IMR-90 (cell line): ENCODE measurements around the gene CEP72. TPM values are rescaled to one million over a fixed set of nuclear protein-coding genes. Genes with fewer than 3 reads are reported as not detected.

Experiments
- ATAC-seq: fragments of 200-7000 bp; cut with Tn5 transposase; 2 replicates; pipeline ENCODE4 v1.9.1; 2020; ENCODE audit warnings: low read depth, mild to moderate bottlenecking, moderate library complexity
- BruUV-seq: library from RNA; stranded (reverse); fragments of 400-500 nt; replicated peaks from 2 replicates; lab custom pipeline; 2021; lab: Mats Ljungman, UMichigan
- CTCF ChIA-PET: fragments of 300-600 bp; formaldehyde crosslinking; extraction: SDS; loops from one replicate; lab custom pipeline; 2021; ENCODE audit warnings: antibody characterized with exemption; lab: Yijun Ruan, JAX
- POLR2A ChIA-PET: fragments of 300-600 bp; sonication (Branson Sonifier 250); formaldehyde crosslinking; loops from one replicate; lab custom pipeline; 2022; ENCODE audit warnings: antibody characterized with exemption; ENCODE audit not compliant: unreplicated experiment; lab: Charles Lee
- DNase-seq: peaks from one replicate; pipeline ENCODE4 v3.0.0; 2013
- H2AFZ ChIP-seq: replicated peaks from 2 replicates; pipeline ENCODE3; 2013; ENCODE audit warnings: low read length, mild to moderate bottlenecking; ENCODE audit not compliant: poor library complexity
- H2AK5ac ChIP-seq: 2 replicates; pipeline ENCODE4 v1.6.1; 2013; ENCODE audit warnings: low read depth, low read length, inconsistent platforms
- H2AK9ac ChIP-seq: replicated peaks from 2 replicates; pipeline ENCODE3; 2013; ENCODE audit warnings: mild to moderate bottlenecking, low read depth, low read length, moderate library complexity; ENCODE audit not compliant: poor library complexity
- H2BK120ac ChIP-seq: 2 replicates; pipeline ENCODE4 v1.6.1; 2013; ENCODE audit warnings: low read depth, low read length, inconsistent platforms
- H2BK15ac ChIP-seq: 3 replicates; pipeline ENCODE4 v1.6.1; 2013; ENCODE audit warnings: low read depth, low read length, inconsistent platforms
- H2BK20ac ChIP-seq: 2 replicates; pipeline ENCODE4 v1.6.1; 2013; ENCODE audit warnings: low read depth, mild to moderate bottlenecking, inconsistent platforms, low read length, moderate library complexity
- H2BK5ac ChIP-seq: 2 replicates; pipeline ENCODE4 v1.6.1; 2013; ENCODE audit warnings: mild to moderate bottlenecking, low read depth, low read length, inconsistent platforms; ENCODE audit not compliant: poor library complexity, severe bottlenecking
- H3K14ac ChIP-seq: replicated peaks from 2 replicates; pipeline ENCODE4 v1.6.1; 2013; ENCODE audit warnings: low read depth, low read length, inconsistent platforms
- H3K18ac ChIP-seq: 2 replicates; pipeline ENCODE4 v1.6.1; 2013; ENCODE audit warnings: low read depth, low read length, control low read depth
- H3K23ac ChIP-seq: 2 replicates; pipeline ENCODE4 v1.6.1; 2013; ENCODE audit warnings: low read depth, low read length, inconsistent platforms
- H3K27ac ChIP-seq: 2 replicates; pipeline ENCODE4 v1.5.1; 2013; ENCODE audit warnings: mild to moderate bottlenecking, control low read depth, low read length; ENCODE audit not compliant: insufficient read depth
- H3K27me3 ChIP-seq: 2 replicates; pipeline ENCODE4 v1.6.1; 2013; ENCODE audit warnings: low read length; ENCODE audit not compliant: control insufficient read depth, insufficient read depth
- H3K36me3 ChIP-seq: 2 replicates; pipeline ENCODE4 v1.6.1; 2013; ENCODE audit warnings: low read length, mixed read lengths; ENCODE audit not compliant: control insufficient read depth, insufficient read depth
- H3K4ac ChIP-seq: 2 replicates; pipeline ENCODE4 v1.6.1; 2013; ENCODE audit warnings: low read depth, low read length, inconsistent platforms
- H3K4me1 ChIP-seq: 2 replicates; pipeline ENCODE4 v1.6.1; 2013; ENCODE audit warnings: low read length, mixed read lengths; ENCODE audit not compliant: control insufficient read depth, insufficient read depth
- H3K4me2 ChIP-seq: 2 replicates; pipeline ENCODE4 v1.6.1; 2013; ENCODE audit warnings: low read depth, mild to moderate bottlenecking, control low read depth, low read length, moderate library complexity
- H3K4me3 ChIP-seq: 2 replicates; pipeline ENCODE4 v1.5.1; 2013; ENCODE audit warnings: low read depth, mild to moderate bottlenecking, control low read depth, low read length, moderate library complexity; ENCODE audit not compliant: insufficient read depth
- H3K56ac ChIP-seq: 2 replicates; pipeline ENCODE4 v1.6.1; 2013; ENCODE audit warnings: low read length, inconsistent platforms; ENCODE audit not compliant: insufficient read depth; ENCODE audit errors: extremely low read depth
- H3K79me1 ChIP-seq, 2 experiments: 2 replicates each; pipeline ENCODE4 v1.6.1; 2013; ENCODE audit warnings: low read length in 2 of 2, inconsistent platforms in 1 of 2, low read depth in 1 of 2
- H3K9ac ChIP-seq: 2 replicates; pipeline ENCODE4 v1.6.1; 2013; ENCODE audit warnings: low read depth, low read length, control low read depth
- H3K9me1 ChIP-seq: 2 replicates; pipeline ENCODE4 v1.6.1; 2013; ENCODE audit warnings: low read length, inconsistent platforms; ENCODE audit not compliant: insufficient read depth
- H3K9me3 ChIP-seq: 2 replicates; pipeline ENCODE4 v1.6.1; 2013; ENCODE audit warnings: low read length; ENCODE audit not compliant: control insufficient read depth, insufficient read depth
- H4K20me1 ChIP-seq: 2 replicates; pipeline ENCODE4 v1.6.1; 2013; ENCODE audit warnings: low read length, inconsistent platforms; ENCODE audit not compliant: insufficient read depth
- H4K5ac ChIP-seq: 2 replicates; pipeline ENCODE4 v1.6.1; 2013; ENCODE audit warnings: mild to moderate bottlenecking, low read depth, low read length, control low read depth
- H4K8ac ChIP-seq, 2 experiments: 2 replicates each; pipeline ENCODE4 v1.6.1; 2013; ENCODE audit warnings: low read depth in 2 of 2, low read length in 2 of 2, control low read depth in 1 of 2, inconsistent platforms in 1 of 2
- H4K91ac ChIP-seq: 2 replicates; pipeline ENCODE4 v1.6.1; 2013; ENCODE audit warnings: low read depth, low read length, inconsistent platforms; ENCODE audit not compliant: insufficient read depth
- BHLHE40 ChIP-seq: fragments of 150-350 bp; IDR thresholded peaks from 2 replicates; pipeline ENCODE4 v1.6.1; 2016; ENCODE audit warnings: mild to moderate bottlenecking, low read depth, low read length
- CEBPB ChIP-seq: IDR thresholded peaks from 2 replicates; pipeline ENCODE4 v1.6.1; 2012; ENCODE audit warnings: low read depth, low read length, improper control_type of control experiment
- CHD1 ChIP-seq: IDR thresholded peaks from 2 replicates; pipeline ENCODE4 v1.6.1; 2012; ENCODE audit warnings: low read depth, low read length, improper control_type of control experiment
- FOS ChIP-seq: fragments of 150-350 bp; IDR thresholded peaks from 2 replicates; pipeline ENCODE4 v1.6.1; 2016; ENCODE audit warnings: low read depth, low read length
- MAFK ChIP-seq: IDR thresholded peaks from 2 replicates; pipeline ENCODE4 v1.6.1; 2012; ENCODE audit warnings: low read depth, low read length, improper control_type of control experiment
- MAZ ChIP-seq: IDR thresholded peaks from 2 replicates; pipeline ENCODE4 v1.6.1; 2012; ENCODE audit warnings: low read depth, mild to moderate bottlenecking, low read length, improper control_type of control experiment, moderate library complexity, borderline replicate concordance
- MXI1 ChIP-seq: IDR thresholded peaks from 2 replicates; pipeline ENCODE4 v1.6.1; 2012; ENCODE audit warnings: low read depth, mild to moderate bottlenecking, low read length, moderate library complexity, borderline replicate concordance
- NFE2L2 ChIP-seq: fragments of 150-350 bp; IDR thresholded peaks from 2 replicates; pipeline ENCODE4 v1.6.1; 2016; ENCODE audit warnings: low read depth, mild to moderate bottlenecking, low read length
- POLR2A ChIP-seq: IDR thresholded peaks from 2 replicates; pipeline ENCODE4 v1.6.1; 2012; ENCODE audit warnings: mild to moderate bottlenecking, low read depth, low read length
- RAD21 ChIP-seq: IDR thresholded peaks from 2 replicates; pipeline ENCODE4 v1.6.1; 2012; ENCODE audit warnings: low read length, improper control_type of control experiment
- RCOR1 ChIP-seq: IDR thresholded peaks from 2 replicates; pipeline ENCODE4 v1.6.1; 2012; ENCODE audit warnings: mild to moderate bottlenecking, low read length, improper control_type of control experiment; ENCODE audit not compliant: insufficient replicate concordance
- RFX5 ChIP-seq: IDR thresholded peaks from 2 replicates; pipeline ENCODE4 v1.8.0; 2012; ENCODE audit warnings: low read depth, mild to moderate bottlenecking, low read length, moderate library complexity
- SMC3 ChIP-seq: fragments of 150-350 bp; IDR thresholded peaks from 2 replicates; pipeline ENCODE4 v1.6.1; 2016; ENCODE audit warnings: low read depth, mild to moderate bottlenecking, antibody characterized with exemption, low read length, moderate library complexity
- WGBS, 2 experiments: methylation state at CpG; one replicate each; pipeline versions ENCODE4 v1.1.5 to v1.1.7; 2013; ENCODE audit warnings: missing lambda C conversion rate in 2 of 2; ENCODE audit not compliant: insufficient read length in 1 of 2; ENCODE audit errors: extremely low coverage in 2 of 2; 5-methylcytosine and 5-hydroxymethylcytosine counted together
- dilution Hi-C: fragments of 300-500 bp; cut with HindIII; formaldehyde crosslinking; loops from one replicate; pipeline ENCODE4 v1.14.3; 2018; ENCODE audit warnings: low sequenced_read_pairs; ENCODE audit not compliant: unreplicated experiment
- in situ Hi-C: fragments of 300-500 bp; cut with MboI; formaldehyde crosslinking; loops from 3 replicates; pipeline ENCODE4 v1.14.3; 2019; ENCODE audit warnings: low sequenced_read_pairs, inconsistent platforms, mixed read lengths
- intact Hi-C: fragments of 100-400 bp; cut with micrococcal nuclease; formaldehyde crosslinking; loops from 2 replicates; pipeline ENCODE4 v1.10.0; 2022
- polyA plus RNA-seq, 3 experiments: library from polyadenylated mRNA; depleted of rRNA; stranded (reverse); fragments of >200 nt; gene quantifications; 2 replicates each; pipeline ENCODE4 v1.2.3, GENCODE V29; 2012; ENCODE audit warnings: low replicate concordance in 1 of 3
- total RNA-seq: library from RNA; depleted of rRNA; stranded (reverse); fragments of >200 nt; gene quantifications from 2 replicates; pipeline ENCODE4 v1.2.3, GENCODE V29; 2012
- TF ChIP-seq, protein P1 (sequence below): fragments of 150-350 bp; IDR thresholded peaks from 2 replicates; pipeline ENCODE4 v1.6.1; 2016; ENCODE audit warnings: low read depth, mild to moderate bottlenecking, low read length, moderate library complexity, borderline replicate concordance
- TF ChIP-seq, protein P2 (sequence below): fragments of 150-350 bp; IDR thresholded peaks from 2 replicates; pipeline ENCODE4 v1.6.1; 2017; ENCODE audit warnings: mild to moderate bottlenecking, antibody characterized with exemption, low read length, low read depth

The CEP72 gene
- total and polyA plus RNA-seq, 2 of the 4 experiments (the other 2 are of a cell fraction) = 2.9 to 4.3 TPM

- Histone ChIP-seq H2AFZ (no peak overlapping the region), H2BK20ac (no peak overlapping the region), H4K20me1 (no peaks in the 10 kb centered on the region), H3K9me3 (no peaks in the 10 kb centered on the region), H2BK5ac (no peak overlapping the region), H4K91ac (no peak overlapping the region), H4K8ac (no peak overlapping the region), H3K18ac (no peak overlapping the region), H3K23ac (no peak overlapping the region), H2AK5ac (no peak overlapping the region), H4K5ac (no peak overlapping the region), H3K4me3 (no peak overlapping the region), H3K79me1 (no peaks in the 10 kb centered on the region), H2AK9ac (no peak overlapping the region), H3K27ac (no peak overlapping the region), H3K14ac (no peak overlapping the region), H3K9ac (no peak overlapping the region), H3K36me3 (no peaks in the 10 kb centered on the region), H3K27me3 (peaks cover 6% of the 10 kb centered on the region; the same call in 1 of the 2 replicates), H3K4me2 (no peak overlapping the region), H3K56ac (no peak overlapping the region), H2BK15ac (no peak overlapping the region), H3K9me1 (no peaks in the 10 kb centered on the region), H3K4ac (no peak overlapping the region), H2BK120ac (no peak overlapping the region), H3K4me1 (no peaks in the 10 kb centered on the region)
- ChIA-PET CTCF (no interaction called here), POLR2A (no interaction called here)
- in situ Hi-C loops (loop anchor here (10.0 kb wide), 1 partner anchor 91 kb away; no protein-coding TSS in a partner anchor), intact Hi-C loops (loop anchor here (2.0 kb wide), 1 partner anchor 91 kb away; no protein-coding TSS in a partner anchor), dilution Hi-C loops (no loop called here)
- ATAC-seq = no peak
- DNase-seq = no peak
- 70% methylated on average over 21 of the region's 30 CpGs; no CpG with 5 or more reads in 1 of the 2 experiments for WGBS, 2 experiments
- BruUV-seq = no TSS peak
- TF ChIP-seq RFX5 (no peak), BHLHE40 (no peak), POLR2A (no peak), MAFK (no peak), SMC3 (no peak), MXI1 (no peak), MAZ (no peak), RCOR1 (no peak), FOS (no peak), CHD1 (no peak), CEBPB (no peak), RAD21 (no peak), NFE2L2 (no peak)
- TF ChIP-seq, protein P1, sequence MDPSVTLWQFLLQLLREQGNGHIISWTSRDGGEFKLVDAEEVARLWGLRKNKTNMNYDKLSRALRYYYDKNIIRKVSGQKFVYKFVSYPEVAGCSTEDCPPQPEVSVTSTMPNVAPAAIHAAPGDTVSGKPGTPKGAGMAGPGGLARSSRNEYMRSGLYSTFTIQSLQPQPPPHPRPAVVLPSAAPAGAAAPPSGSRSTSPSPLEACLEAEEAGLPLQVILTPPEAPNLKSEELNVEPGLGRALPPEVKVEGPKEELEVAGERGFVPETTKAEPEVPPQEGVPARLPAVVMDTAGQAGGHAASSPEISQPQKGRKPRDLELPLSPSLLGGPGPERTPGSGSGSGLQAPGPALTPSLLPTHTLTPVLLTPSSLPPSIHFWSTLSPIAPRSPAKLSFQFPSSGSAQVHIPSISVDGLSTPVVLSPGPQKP = no peak
- TF ChIP-seq, protein P2, sequence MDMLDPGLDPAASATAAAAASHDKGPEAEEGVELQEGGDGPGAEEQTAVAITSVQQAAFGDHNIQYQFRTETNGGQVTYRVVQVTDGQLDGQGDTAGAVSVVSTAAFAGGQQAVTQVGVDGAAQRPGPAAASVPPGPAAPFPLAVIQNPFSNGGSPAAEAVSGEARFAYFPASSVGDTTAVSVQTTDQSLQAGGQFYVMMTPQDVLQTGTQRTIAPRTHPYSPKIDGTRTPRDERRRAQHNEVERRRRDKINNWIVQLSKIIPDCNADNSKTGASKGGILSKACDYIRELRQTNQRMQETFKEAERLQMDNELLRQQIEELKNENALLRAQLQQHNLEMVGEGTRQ = no peak
Measured at GRCh38 chr5:683551-684481, 71.7 kb downstream of the CEP72 start.
